ENCODE results near the gene CWF19L2.

Gene CWF19L2

DNA sequence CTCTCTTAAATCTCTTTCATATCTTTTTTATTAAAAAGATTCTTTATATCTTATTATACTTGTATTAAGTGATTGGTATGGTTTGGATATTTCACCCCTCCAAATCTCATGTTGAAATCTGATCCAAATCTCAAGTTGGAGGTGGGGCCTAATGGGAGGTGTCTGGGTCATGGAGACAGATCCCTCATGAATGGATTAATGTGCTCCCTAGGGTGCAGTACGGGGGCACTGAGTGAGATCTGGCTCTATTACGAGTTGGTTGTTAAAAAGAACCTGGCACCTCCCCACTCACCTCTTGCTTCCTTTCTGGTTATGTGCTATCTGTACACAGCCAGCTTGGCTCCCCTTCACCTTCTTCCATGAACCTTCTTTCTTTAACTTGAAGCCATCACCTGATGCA is 149.6 kb downstream of the CWF19L2 start:
- no peak for DNase-seq
- CTCF ChIA-PET = no interaction called here
- Mint-ChIP-seq H3K27me3 (no peaks in the 10 kb centered on the region), H3K27ac (no peak overlapping the region), H3K9me3 (no peaks in the 10 kb centered on the region), H3K4me3 (no peak overlapping the region), H3K36me3 (peaks cover 10% of the 10 kb centered on the region), H3K4me1 (no peaks in the 10 kb centered on the region)

DNA sequence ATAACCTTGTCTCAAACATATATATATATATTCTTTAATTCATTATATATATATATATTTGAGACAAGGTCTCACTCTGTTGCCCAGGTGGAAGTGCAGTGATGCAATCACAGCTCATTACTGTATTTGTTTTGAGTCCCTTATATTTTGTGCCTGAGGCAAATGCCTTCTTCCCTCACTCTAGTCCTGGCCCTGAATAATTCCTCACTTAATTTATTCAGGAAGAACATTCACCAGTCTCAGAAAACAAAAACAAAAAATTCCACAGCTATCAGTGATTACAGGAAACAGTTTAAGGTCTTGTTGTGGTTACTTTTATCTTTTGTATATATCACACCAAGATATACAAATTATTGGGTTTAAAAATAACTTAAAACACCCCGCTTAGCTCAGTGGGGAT is 155.7 kb downstream of the CWF19L2 start:
- CTCF ChIA-PET = no interaction called here

DNA sequence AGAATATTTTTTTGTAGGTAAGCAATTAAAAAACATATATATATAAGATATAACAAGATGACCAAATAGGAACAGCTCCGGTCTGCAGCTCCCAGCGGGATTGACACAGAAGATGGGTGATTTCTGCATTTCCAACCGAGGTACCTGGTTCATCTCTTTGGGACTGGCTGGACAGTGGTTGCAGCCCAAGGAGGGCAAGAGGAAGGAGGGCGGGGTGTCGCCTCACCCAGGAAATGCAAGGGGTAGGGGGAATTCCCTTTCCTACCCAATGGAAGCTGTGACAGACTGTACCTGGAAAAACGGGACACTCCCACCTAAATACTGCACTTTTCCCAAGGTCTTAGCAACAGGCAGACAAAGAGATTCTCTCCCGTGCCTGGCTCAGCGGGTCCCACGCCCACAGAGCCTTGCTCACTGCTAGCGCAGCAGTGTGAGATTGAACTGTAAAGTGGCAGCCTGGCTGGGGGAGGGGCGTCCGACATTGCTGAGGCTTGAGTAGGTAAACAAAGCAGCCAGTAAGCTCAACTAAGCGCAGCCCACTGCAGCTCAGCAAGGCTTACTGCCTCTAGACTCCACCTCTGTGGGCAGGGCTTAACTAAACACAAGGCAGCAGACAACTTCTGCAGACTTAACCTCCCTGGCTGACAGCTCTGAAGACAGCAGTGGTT is 163.8 kb downstream of the CWF19L2 start:
- Mint-ChIP-seq H3K27me3 (no peaks in the 10 kb centered on the region), H3K27ac (no peak overlapping the region), H3K36me3 (peaks cover 34% of the 10 kb centered on the region), H3K4me1 (no peaks in the 10 kb centered on the region), H3K4me3 (no peak overlapping the region), H3K9me3 (peaks cover 19% of the 10 kb centered on the region)
- no peak for DNase-seq
- CTCF ChIA-PET = no interaction called here

More for the DNA sequence above, 155.7 kb downstream of the CWF19L2 start:
- no peak for DNase-seq
- Mint-ChIP-seq H3K27me3 (no peaks in the 10 kb centered on the region), H3K9me3 (peaks cover 2% of the 10 kb centered on the region), H3K27ac (no peak overlapping the region), H3K4me3 (no peak overlapping the region), H3K36me3 (peaks cover 18% of the 10 kb centered on the region), H3K4me1 (no peaks in the 10 kb centered on the region)

DNA sequence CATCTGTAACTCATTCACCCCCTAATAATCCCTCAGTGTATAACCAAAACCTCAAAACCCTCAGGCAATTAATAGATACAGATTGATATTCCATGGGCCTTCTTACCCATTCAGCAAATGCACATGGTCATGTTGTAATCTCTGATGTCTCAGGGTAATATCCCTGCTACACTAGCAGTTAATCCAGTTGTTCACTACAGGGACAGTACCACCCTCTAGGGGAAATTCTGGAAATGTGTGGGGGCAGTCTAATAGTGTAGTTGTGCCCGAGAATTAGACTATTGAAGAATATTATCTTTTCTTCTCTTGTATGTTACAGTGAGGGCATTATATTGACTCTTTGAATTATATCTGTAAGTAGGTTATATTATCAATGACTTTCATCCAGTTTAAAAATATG is 175.4 kb downstream of the CWF19L2 start:
- Mint-ChIP-seq H3K27ac (no peak overlapping the region), H3K9me3 (peaks cover 2% of the 10 kb centered on the region), H3K36me3 (no peaks in the 10 kb centered on the region), H3K4me3 (no peak overlapping the region), H3K27me3 (no peaks in the 10 kb centered on the region), H3K4me1 (no peaks in the 10 kb centered on the region)
- CTCF ChIA-PET = no interaction called here
- DNase-seq = no peak

Measured in activated naive CD4-positive, alpha-beta T cell treated with anti-CD3 and anti-CD28 coated beads, Interleukin-2, amount 10 ng/mL, durations not matched to agents 7 days and 5 days (primary cell).